NCI-H1092 (cell line): Measurements from ENCODE around the gene ANKRD24.
"Not testable (repeated sequence)": the region's sequence is repeated elsewhere in the genome, so short reads cannot be mapped to it uniquely, and the experiment has no call there.

Source experiments
- DNase-seq: peaks from one replicate; lab custom pipeline; 2025; lab: John Stamatoyannopoulos, UW

Gene ANKRD24

DNA sequence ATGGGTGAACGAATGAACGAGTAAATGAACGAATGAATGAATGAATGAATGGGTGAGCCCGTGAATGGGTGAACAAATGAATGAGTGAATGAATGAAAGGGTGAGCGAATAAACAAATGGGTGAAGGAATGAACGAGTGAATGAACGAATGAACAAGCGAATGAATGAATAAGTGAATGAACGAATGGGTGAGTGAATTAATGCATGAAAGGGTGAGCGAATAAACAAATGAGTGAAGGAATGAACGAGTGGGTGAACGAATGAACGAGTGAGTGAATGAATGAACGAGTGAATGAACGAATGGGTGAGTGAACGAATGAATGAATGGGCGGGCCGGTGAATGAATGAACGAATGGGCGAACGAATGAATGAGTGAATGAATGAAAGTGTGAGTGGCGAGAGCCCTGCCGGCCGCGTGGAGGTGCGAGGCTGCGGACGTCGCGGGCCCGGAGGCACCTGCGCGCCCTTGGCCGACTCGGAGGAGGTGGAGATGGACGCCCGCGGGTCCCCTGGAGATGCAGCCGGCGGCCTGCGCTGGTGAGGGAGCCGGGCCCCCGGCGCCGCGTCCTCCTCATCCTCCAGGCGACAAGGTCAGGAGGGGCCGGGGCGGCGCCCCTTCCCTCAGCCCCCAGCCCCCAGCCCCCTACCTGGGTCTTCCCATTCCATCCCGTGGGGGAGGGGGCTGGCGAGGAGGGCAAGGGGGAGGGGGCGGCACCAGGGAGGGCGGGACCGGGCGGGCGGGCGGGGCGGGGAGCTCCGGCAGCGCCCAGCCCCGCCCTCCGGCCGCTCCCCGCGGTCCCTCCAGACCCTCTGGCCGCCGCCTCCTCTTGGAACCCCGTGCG, 15.4 kb downstream of the ANKRD24 start:
- DNase-seq, result no peak

DNA sequence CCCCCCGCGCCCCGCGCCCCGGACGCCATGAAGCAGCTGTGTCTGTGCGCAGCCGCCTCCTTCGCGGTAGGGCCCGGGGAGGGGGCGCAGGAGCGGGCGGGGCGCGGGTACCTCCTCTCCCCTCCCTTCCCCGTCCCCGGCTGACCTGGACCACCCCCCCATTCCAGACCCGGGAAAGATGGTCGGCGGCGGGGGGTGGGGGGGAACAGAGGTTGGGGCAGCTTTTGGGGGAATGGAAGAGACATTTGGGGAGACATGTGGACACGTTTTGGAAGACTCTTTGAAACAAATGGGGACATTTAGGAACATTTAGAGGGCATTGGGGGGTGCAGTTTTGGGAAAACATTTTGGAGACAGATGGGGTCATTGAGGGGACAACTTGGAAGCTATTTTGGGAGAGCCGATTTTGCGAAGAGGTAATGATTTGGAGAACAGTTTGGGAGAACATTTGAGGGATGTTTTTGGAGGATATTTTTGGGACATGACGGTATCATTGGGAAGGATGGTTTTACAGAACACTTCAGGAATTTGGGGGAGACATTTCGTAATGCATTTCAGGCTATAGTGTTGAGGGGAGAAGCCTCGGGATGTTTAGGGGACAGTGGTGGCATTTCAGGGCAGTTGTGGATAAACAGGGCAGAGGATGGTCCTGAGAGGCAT, 16.1 kb downstream of the ANKRD24 start:
- DNase-seq, result no peak

DNA sequence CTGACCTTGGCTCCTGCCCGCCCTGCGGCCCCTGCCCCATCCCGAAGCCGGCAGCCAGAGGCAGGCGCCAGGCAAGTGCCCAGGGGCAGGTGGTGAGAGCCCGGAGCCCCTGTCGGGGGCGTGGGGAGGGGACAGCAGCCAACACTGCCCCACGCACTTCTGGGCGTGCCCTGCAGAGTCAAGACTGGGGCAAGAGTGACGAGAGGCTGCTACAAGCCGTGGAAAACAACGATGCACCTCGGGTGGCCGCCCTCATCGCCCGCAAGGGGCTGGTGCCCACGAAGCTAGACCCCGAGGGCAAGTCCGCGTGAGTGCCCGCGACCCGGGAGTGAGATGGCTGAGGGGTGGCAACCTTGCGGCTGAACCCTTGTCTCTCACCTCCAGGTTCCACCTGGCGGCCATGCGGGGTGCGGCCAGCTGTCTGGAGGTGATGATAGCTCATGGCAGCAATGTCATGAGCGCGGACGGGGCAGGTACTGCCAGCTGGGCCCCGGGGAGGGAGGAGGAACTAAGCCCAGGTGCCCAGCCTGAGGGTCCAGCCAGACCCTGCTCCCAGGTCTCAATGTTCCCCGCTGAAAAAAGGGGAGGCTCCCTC, 17.3 kb downstream of the ANKRD24 start:
- no peak for DNase-seq

DNA sequence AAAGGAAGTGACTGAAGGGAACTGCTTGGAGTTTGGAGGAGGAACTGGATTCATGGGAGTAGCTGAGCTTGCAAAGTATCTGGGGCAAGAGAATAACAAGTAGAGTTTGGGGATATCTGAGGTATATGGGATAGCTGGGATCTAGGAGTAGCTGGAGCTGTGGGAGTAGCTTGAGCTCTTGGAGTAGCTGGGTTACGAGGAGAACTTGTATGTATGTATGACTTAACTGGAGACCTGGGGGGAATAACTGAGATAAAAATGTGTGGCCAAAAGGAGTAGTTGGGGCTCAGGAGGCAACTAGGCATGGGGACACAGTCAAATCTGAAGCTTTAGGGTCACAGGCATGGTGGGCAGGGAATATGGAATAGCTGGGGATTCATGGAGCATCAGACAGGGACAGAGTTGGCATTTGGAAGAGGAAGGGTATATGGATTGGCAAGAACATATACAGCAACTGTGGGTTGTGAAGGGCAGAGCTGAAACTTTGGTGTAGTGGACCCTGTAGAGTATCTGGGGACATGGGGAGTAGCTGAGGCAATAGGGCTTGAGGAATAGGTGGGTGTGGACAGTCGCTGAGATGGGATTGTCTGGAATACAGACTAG, 18.6 kb downstream of the ANKRD24 start:
- no peak for DNase-seq

DNA sequence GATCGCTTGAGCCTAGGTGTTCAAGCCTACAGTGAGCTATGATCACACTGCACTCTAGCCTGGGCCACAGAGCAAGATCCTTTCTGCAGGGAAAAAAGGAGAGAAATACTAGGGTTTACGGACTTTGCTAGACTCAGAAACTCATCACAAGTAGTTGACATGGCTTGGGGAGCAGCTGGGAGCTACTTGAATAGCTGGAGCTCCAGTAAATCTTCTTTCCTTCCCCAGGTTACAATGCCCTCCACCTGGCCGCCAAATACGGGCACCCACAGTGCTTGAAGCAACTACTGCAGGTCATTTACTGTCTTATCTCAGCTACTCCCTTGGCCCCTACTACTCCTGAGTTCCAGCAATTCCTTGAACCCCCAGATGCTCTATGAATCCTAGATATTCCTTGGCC, 19.3 kb downstream of the ANKRD24 start:
- no peak for DNase-seq

- no peak for DNase-seq
Observed at GRCh38 chr19:4206818-4207484, 24.5 kb downstream of the ANKRD24 start.

GRCh38 chr19:4208385-4209094, 26.1 kb downstream of the ANKRD24 start:
- no peak for DNase-seq

- DNase-seq, result no peak
Observed at GRCh38 chr19:4210166-4210731, 27.8 kb downstream of the ANKRD24 start.

DNA sequence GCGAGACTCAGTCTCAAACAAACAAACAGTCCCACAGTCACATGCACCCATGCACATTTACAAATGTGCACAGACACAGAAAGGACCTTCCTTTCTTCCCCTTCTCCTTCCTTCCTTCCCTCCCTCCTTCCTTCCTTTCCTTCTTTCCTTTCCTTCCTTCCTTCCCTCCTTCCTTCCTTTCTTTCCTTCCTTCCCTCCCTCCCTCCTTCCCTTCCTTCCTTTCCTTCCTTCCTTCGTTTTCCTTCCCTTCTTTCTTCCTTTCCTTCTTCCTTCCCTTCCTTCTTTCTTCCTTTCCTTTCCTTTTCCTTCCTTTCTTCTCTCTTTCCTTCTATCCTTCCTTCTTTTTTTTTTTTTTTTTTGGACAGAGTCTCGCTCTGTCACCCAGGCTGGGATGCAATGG, 30.6 kb downstream of the ANKRD24 start:
- DNase-seq, result no peak

GRCh38 chr19:4215807-4216206, 33.3 kb downstream of the ANKRD24 start:
- DNase-seq, result no peak

DNA sequence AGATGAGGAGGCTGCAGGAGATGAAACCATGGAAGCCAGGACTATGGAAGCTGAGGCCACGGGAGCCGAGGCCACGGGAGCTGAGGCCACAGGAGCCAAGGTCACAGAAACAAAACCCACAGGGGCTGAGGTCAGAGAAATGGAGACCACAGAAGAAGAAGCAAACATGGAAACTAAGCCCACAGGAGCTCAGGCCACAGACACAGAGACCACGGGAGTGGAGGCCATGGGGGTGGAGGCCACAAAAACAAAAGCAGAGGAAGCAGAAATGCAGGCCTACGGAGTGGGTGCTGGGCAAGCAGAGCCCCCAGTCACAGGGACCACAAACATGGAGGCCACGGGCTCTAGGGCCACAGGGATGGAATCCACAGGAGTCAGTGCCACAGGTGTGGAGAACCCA, 34.4 kb downstream of the ANKRD24 start:
- no peak for DNase-seq

GRCh38 chr19:4217429-4218264, 35.2 kb downstream of the ANKRD24 start:
- no peak for DNase-seq

DNA sequence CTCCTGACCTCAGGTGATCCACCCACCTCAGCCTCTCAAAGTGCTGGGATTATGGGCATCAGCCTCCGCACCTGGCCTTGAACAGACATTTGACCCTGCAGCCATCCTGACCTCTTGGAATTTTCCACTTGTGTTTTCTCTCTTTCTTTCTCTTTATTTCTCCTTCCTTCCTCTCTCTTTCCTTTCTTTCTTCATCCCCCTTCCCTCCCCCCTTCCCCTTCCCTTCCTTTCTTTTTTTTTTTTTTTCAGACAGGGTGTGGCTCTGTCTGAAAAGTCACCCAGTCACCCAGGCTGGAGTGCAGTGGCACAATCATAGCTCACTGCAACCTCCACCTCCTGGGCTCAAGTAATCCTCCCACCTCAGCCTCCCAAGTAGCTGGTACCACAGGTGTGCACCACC, 36.0 kb downstream of the ANKRD24 start:
- not testable (repeated sequence) for DNase-seq

DNA sequence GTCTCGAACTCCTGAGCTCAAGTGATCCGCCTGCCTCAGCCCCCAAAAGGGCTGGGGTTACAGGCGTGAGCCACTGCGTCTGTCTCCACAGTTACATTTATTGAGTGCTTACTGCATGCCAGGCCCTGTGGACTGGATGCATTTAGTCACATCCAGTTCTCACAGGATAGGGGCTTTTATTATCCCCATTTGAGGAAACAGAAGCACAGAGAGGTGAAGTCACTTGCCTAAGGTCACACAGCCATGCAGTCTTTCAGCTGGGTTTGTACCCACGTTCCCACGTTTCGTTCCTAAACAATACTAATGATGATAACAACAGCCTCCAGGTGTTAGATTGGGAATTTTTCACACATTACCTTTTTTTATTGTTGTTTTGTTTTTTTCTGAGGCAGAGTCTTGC, 37.7 kb downstream of the ANKRD24 start:
- no peak for DNase-seq

DNA sequence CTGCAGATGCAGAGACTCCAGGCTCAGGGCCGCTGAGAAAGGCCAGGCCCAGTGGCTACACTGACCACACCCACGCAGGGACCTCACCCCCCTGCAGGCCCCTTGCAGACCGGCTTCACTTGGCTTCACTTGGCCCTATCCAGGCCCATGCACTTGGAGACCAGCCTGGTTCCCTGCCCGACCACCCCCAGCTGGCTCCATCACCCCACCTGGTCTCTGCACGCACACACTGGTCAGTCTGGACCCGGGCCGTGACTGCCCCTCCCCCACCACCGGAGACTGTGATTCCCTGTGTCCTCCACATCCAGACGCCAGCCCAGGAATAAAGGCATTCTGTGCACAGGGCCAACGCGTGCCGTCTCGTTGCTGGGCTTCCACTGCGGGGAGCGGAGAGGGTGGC, 42.0 kb downstream of the ANKRD24 start:
- no peak for DNase-seq

DNA sequence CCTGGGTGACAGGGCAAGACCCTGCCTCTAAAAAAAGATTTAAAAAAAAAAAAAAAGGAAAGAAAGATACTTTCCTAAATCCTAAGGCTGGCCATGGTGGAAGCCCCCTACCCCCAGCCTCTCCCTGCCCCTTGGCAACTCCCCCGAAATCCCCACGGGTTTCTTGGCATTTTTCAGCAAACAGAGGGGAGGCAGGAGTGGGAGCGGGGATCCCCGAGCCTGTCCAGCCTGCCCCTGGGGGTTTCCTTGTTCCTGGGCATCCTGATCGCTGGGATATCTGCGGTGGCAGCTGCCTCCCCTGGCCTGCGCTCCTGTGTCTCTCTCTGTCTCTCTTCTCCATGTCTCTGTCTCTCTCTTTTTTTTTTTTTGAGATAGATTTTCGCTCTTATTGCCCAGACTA, 43.4 kb downstream of the ANKRD24 start:
- no peak for DNase-seq

- DNase-seq, result no peak
Observed at GRCh38 chr19:4227771-4228170, 45.3 kb downstream of the ANKRD24 start.

DNA sequence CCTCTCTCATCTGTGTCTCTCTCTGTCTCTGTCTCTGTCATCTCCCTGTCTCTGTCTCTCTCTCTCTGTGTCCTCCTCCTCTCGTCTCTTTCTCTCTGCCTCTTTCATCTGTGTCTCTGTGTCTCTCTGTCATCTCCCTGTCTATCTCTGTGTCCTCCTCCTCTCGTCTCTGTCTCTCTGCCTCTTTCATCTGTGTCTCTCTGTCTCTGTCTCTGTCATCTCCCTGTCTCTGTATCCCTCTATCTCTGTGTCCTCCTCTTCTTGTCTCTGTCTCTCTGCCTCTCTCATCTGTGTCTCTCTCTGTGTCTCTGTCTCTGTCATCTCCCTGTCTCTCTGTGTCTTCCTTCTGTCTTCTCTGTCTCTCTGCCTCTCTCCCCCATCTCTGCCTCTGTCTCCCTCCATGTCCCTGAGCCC, 46.3 kb downstream of the ANKRD24 start:
- no peak for DNase-seq

GRCh38 chr19:4229179-4229931, 46.9 kb downstream of the ANKRD24 start, which contains the start of gene EBI3:
EBI3 (plus strand) TSS chr19:4229523; CDS start chr19:4229551, 28 bp downstream.
- no peak for DNase-seq
